SIG-M5 treated with dmso at 0.1 percent for 504 hours (cell line): ENCODE data around the gene COL4A2.
A peak's percentile ranks its signal among the peaks of the same experiment; 100 is the strongest.
"Not testable (repeated sequence)": the region's sequence is repeated elsewhere in the genome, so short reads cannot be mapped to it uniquely, and the experiment has no call there.

Experiments used
- DNase-seq: peaks from one replicate; lab custom pipeline; 2025; ENCODE audit not compliant: unreplicated experiment; lab: John Stamatoyannopoulos, UW

The COL4A2 gene

DNA sequence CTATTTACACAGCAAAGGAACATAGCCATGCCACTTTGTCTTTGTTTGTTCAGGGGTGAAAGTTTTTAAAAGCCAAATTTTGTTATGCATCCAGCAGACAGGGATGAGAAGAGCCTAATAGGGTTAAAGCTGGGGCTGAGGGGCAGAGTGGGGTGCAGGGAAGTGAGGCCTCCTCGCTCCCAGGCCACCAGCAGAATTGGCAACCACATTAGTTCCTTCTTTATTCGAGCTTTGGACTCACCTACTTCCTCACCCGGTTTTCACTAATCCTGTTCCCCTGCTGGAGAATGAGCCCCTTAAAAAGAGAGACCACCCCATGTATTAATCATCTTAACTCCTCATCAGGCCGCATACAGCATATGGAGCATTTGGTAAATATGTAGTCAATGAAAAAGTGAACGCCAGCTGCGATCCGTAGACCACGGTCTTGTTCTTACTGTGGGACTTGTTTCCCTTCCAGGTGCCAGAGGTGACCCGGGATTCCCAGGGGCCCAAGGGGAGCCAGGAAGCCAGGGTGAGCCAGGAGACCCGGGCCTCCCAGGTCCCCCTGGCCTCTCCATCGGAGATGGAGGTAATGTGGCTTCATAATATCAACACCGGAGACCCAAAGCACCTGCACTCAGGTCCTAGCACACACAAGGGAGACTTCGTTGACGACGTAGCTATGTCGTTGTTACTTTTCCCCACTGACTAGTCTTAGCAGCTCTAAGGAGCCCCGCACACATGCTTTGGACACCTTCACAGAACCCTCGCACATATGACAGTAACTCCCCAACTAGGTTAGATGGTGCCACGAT is 142.3 kb downstream of the COL4A2 start:
- DNase-seq = no peak

DNA sequence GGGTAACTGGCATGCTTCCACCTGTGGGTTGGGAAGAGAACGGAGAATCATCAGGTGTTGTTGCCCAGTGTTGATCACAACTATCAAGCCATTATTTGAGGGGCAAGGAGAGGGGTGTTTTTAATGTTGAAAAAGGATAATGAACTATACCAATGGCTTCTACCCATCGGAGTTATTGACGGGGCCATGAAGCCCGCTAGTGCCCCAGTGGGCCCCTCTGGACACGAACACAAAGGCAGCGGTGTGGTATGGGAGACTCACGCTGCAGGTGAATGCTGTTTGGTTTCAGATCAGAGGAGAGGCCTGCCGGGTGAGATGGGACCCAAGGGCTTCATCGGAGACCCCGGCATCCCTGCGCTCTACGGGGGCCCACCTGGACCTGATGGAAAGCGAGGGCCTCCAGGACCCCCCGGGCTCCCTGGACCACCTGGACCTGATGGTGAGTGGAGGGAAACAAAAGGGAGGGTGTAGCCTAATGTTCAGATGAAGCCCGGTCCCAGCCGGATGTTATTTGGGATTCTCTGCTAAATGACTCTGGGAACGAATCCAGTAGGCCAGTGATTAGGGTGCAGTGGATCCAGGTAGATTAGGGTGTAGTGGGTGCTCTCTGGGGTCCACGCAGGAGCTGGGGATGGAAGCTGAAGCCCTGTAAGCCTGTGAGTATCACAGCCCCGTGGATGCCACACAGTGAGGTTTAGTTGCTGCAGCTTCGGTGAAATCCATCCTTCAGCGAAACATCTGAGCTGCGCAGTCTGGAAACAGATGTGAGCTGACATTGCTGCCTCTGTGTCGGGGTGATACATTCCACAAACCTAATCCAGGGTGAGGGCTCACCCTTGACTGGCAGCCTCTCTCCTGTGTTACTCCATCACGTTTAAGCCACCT is 143.2 kb downstream of the COL4A2 start:
- DNase-seq = no peak

DNA sequence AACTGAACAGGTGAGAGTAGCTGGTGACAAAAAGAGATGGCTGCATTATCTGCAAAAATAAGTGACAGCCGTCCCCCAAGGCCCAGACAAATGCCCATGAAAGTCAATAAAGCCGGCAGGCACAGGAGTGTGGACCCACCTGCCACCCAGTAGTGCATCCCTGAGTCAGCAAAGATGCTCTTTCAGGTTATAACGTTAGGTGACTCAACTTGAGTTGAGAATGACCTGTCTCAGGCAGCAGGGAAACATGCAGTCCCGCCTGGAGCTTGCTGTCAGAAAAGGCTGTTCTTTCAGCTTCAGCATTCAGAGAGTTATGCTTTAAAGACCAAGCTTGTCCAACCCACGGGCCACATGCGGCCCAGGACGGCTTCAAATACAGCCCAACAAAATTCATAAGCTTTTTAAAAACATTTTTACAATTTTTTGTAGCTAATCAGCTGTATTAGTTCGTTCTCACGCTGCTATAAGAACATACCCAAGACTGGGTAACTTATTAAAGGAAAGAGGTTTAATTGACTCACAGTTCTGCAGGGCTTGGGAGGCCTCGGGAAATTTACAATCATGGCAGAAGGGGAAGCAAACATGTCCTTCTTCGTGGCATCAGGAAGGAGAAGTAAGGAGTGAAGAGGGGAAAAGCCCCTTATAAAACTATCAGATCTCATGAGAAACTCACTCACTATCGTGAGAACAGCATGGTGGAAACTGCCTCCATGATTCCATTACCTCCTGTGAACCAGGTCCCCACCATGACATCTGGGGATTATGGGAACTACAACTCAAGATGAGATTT is 144.1 kb downstream of the COL4A2 start:
- no peak for DNase-seq

DNA sequence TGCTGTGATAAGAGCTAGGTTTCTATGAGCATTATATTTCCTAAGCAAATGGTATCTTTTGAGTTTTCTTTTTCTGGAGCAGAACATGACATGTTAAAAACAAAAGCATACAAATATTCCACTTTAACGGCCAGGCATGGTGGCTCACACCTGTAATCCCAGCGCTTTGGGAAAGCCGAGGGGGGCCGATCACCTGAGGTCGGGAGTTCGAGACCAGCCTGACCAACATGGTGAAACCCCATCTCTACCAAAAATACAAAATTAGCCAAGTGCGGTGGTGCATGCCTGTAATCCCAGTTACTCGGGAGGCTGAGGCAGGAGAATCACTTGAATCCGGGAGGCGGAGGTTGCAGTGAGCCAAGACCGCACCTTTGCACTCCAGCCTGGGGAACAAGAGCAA is 146.0 kb downstream of the COL4A2 start:
- not testable (repeated sequence) for DNase-seq

DNA sequence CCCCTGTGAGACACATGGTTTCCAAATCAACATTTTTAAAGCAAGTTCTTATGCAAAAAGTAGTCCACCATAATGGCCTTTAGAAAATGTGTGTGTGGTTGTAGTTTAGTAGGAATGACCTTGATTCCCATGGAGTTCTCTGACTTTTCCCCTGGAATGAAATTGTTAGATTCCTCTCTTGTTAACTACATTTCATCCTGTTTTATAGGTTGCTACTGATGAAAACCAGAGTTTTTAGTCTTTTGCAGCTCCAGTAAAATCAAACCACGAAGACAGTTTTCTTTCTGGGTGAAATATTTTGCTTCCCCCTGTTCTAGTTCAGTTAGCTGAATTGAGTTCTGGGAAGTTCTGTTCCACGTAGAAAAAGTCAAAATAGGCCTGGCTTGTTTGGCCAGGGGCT is 146.7 kb downstream of the COL4A2 start:
- no peak for DNase-seq

GRCh38 chr13:110454227-110454859 is 147.3 kb downstream of the COL4A2 start:
- DNase-seq = no peak

GRCh38 chr13:110454956-110455355 is 147.9 kb downstream of the COL4A2 start:
- no peak for DNase-seq

- no peak for DNase-seq
Measured at GRCh38 chr13:110455444-110455843, 148.4 kb downstream of the COL4A2 start.

DNA sequence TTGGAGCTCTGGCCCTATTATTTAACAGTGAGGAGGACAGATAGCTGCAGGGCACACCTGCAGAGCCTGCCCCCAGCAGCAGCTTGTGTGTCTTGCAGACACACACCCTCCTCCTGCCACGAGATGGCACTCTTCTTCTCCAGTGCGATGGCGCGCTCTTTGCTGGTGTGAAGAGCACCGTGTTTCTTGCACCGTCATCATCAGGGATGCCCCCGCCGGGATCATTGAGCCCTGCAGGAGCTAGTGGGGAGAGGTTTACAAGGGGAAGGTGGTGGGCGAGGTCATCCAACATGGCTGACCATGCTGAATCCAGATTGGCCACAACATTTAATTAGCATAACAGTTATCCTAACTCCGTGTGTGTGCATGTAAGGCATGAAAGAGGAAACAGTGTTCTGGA is 148.9 kb downstream of the COL4A2 start:
- peak; percentile 85 for DNase-seq

GRCh38 chr13:110456550-110456949 is 149.5 kb downstream of the COL4A2 start:
- no peak for DNase-seq

- no peak for DNase-seq
Measured at GRCh38 chr13:110457361-110457760, 150.3 kb downstream of the COL4A2 start.

GRCh38 chr13:110458017-110458416 is 150.9 kb downstream of the COL4A2 start:
- no peak for DNase-seq

GRCh38 chr13:110458594-110459365 is 151.7 kb downstream of the COL4A2 start:
- no peak for DNase-seq

DNA sequence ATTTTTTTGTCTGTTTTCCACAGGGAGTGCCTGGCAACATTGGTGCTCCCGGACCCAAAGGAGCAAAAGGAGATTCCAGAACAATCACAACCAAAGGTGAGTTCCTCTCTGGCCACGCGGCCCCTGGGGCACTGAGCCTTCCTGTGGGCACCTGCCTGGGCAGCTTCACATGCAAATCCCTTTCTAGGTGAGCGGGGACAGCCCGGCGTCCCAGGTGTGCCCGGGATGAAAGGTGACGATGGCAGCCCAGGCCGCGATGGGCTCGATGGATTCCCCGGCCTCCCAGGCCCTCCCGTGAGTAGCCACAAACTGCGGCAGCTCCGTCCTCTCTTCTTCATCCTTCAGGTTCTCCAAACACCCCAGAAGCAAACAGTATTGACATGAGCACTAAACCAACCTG is 155.0 kb downstream of the COL4A2 start:
- DNase-seq = no peak

DNA sequence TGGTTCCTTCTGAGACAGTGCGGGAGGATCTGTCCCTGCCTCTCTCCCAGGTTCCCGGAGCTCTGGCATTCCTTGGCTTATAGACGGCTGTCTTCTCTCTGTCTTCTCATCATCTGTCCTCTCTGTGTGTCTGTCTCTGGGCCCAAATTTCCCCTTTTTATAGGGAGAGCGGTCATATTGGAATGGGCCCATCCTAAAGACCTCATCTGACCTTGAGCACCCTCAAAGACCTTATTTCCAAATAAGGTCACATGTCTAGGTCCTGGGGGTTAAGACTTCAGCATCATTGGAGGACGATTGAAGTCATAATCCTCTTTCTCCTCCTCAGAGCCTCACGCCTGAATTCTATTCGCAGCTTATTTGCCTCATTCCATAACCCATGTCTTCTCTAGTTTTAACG is 156.1 kb downstream of the COL4A2 start:
- no peak for DNase-seq

DNA sequence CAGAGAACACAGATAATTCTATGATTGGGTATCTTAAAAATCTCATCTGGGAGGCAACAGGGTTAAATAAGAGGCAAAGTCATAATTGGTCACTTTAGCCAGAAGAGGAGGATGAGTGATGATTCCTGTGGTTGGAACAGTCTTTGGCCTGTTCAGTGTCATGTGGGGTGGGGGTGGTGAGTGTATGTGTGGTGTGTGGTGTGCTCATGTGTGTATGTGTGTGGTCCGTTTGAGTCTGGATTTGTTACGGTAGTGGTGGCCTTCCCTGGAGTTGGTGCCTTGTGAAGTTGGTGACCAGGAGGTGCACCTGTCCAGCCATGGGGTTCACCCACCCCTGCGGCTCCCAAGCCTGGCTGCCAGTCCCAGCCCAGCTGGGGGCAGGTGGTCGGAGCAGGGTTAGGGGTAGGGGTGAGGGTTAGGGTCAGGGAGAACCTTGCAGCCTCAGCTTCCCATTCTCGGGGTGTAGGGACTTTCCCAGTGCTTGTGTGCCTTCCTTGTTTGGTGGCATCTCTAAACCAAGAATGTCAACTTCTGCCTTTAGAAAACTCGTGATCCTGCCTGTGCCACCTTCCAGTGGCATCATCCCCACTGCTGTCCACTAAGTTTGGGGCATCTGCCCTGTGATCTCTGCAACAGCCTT is 156.9 kb downstream of the COL4A2 start:
- DNase-seq = no peak

DNA sequence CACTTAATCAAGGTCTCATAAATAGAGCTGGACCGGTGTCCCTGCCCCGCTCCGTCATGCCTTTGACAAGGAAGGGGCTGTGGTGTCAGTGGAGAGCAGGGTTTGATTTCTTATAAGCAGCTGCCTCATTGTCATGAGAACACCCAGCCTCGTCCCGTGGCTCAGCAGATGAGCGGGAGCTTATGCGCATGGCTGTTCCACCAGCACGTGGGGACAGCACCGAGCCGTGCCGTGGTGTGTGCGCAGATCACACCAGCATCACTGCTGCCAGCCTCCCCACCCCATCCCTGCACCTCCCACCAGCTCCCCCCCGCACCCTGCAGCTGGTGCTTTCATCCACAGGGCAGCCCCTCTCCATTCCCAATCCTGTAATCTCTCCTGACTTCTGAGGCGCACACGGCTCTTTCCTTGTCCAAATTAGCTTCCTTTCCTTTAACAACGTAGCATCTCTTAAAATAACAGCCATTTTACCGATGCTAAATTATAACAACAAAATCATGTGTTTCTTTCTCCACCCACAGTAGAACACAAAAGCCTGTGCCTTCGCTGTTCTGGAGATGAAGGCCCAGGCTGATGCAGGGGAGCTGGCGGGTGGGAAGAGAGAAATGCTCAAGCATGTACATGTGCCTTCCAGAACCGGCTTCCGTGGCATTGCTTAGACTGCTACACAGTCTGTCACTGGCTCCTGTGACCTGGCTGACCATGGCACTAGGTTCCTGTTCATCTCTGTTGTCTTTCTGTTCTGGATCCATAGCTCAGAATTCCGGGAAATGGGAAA is 157.7 kb downstream of the COL4A2 start:
- DNase-seq = no peak

DNA sequence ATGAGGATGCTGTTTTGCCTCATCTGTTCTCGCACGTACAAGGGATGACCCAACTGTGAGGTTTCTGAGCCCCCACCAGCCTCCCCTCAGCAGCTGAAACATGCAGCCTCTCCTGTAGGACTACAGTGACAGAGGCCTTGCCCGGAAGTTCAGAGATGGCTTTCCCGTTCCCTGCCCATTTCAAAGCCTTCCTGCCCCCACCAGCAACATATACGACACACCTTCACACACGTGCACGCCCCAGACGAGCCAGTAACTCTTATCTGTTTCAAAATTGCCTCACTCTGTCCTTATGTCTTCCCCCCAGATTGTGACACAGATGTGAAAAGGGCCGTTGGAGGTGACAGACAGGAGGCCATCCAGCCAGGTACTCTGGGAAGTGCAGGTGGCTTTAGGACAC is 158.6 kb downstream of the COL4A2 start:
- no peak for DNase-seq
